IPS-15b (cell line): ENCODE measurements around the gene IL15RA.
"Not testable (repeated sequence)": the region's sequence is repeated elsewhere in the genome, so short reads cannot be mapped to it uniquely, and the experiment has no call there.

ENCODE experiments used
- H3K27me3 ChIP-seq: one replicate; pipeline ENCODE4 v1.6.1; 2013; ENCODE audit warnings: low read length; ENCODE audit not compliant: control insufficient read depth, insufficient read depth
- H3K36me3 ChIP-seq: one replicate; pipeline ENCODE4 v1.6.1; 2013; ENCODE audit warnings: low read length; ENCODE audit not compliant: control insufficient read depth, insufficient read depth
- H3K4me1 ChIP-seq: one replicate; pipeline ENCODE4 v1.6.1; 2013; ENCODE audit warnings: mild to moderate bottlenecking, low read length; ENCODE audit not compliant: control insufficient read depth, insufficient read depth
- H3K4me3 ChIP-seq: one replicate; pipeline ENCODE4 v1.5.1; 2013; ENCODE audit warnings: low read depth, low read length
- H3K9ac ChIP-seq: one replicate; pipeline ENCODE4 v1.6.1; 2013; ENCODE audit warnings: low read depth, mild to moderate bottlenecking, low read length
- H3K9me3 ChIP-seq: one replicate; pipeline ENCODE4 v1.6.1; 2013; ENCODE audit warnings: mild to moderate bottlenecking, low read length; ENCODE audit not compliant: control insufficient read depth, insufficient read depth

Gene IL15RA

DNA sequence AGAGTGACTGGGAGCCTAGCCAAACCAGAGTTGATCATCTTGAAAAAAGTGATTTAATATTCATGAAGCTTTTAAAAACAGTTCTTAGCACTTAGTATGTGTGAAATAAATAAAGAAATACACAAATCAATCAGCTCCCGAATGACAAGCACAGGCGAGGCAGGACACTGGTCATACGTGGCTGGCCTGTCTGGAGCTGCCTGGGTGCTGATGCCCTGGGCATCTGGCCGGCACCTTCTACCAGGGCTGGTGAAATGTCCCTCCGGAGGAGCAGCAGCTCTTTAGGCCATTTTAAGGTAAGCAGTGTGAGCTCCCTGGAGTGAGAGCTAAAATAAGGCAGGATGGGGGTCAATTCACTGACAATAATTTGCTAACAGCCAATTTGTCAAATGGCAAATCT is 23.7 kb downstream of the IL15RA start:
- Histone ChIP-seq H3K4me3 (no peak overlapping the region), H3K9me3 (no peaks in the 10 kb centered on the region), H3K4me1 (peaks cover 3% of the 10 kb centered on the region), H3K36me3 (no peaks in the 10 kb centered on the region), H3K9ac (no peak overlapping the region), H3K27me3 (no peaks in the 10 kb centered on the region)

DNA sequence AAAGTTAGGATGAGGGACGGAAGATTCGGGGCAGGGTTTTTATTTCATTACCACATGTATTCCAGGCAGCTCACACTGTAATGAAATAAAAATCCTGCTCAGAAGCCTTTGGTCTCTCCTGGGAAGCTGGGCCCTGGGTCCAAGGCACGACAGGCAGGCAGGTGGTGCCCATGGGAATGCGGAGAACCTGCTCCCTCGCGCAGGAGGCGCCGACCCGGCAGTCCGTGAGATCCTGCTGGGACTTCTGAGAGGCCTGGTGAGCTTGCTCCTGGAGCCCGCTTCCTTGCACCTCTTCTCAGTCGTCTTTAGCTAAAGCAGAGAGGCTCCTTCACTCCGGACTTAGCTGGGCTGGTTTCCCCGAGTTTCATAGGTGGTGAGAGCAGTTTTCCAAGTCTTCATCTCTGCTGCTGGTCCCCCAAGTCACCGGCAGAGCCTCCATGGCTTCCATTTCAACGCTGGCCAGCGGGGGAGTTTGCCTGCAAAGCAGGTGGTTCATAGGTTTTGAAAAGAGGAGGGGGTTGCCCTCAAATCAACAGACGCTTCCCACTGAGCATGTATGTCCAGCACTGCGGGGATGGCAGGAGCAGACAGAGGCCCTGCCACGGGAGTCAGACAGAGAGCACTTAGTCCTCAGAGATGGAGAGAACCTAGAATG is 24.5 kb downstream of the IL15RA start:
- H3K4me1 ChIP-seq: peaks cover 3% of the 10 kb centered on the region
- H3K36me3 ChIP-seq: no peaks in the 10 kb centered on the region
- no peak overlapping the region for H3K9ac ChIP-seq
- no peaks in the 10 kb centered on the region for H3K9me3 ChIP-seq
- no peaks in the 10 kb centered on the region for H3K27me3 ChIP-seq
- H3K4me3 ChIP-seq: no peak overlapping the region

DNA sequence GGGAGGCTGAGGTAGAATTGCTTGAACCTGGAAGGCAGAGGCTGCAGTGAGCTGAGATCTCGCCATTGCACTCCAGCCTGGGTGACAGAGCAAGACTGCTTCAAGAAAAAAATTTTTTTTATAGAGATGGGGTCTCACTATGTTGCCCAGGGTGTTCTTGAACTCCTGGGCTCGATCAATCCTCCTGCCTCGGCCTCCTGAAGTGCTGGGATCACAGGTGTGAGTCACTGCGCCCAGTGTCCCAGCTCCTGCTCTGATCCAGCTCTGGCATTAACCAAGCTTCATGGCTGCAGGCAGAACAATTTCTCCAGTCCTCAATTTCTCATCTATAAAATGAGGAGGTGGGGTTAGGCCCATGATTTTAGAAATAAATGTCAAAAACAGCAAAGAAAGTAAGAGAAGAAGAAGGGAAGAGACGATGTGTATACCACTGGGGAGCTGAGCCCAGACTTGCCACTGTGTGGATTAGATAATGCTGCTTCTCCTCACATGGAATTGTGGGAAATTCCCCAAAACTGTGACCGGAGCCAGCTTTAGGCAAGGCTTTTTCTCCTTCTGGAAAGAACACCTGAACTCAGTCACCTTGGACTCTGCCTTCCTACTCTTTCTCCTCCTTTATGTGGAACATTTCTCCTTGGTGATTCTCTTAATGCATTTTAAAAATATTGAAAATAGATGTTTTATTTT is 25.5 kb downstream of the IL15RA start:
- Histone ChIP-seq H3K9me3 (no peaks in the 10 kb centered on the region), H3K4me3 (no peak overlapping the region), H3K4me1 (peaks cover 3% of the 10 kb centered on the region), H3K9ac (no peak overlapping the region), H3K27me3 (no peaks in the 10 kb centered on the region), H3K36me3 (no peaks in the 10 kb centered on the region)

DNA sequence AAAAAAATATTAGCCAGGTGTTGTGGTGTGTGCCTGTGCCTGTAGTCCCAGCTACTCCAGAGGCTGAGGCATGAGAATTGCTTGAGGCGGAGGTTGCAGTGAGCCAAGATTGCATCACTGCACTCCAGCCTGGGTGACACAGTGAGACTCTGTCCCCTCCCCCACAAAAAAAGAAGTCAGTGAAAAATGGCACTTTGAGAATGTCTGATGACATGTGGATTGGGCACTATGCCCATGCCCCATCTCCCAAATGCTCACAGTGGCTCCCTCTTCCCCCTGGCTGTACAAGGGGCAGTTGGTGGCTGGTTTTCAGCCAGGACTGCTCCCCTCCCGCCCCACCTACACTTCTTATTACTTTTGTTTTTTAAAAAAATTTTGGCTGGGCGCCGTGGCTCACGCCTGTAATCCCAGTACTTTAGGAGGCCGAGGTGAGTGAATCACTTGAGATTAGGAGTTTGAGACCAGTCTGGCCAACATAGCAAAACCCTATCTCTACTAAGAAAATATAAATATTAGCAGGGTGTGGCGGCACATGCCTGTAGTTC is 26.1 kb downstream of the IL15RA start:
- H3K27me3 ChIP-seq: no peaks in the 10 kb centered on the region
- no peaks in the 10 kb centered on the region for H3K36me3 ChIP-seq
- no peak overlapping the region for H3K9ac ChIP-seq
- peaks cover 3% of the 10 kb centered on the region for H3K4me1 ChIP-seq
- H3K4me3 ChIP-seq: no peak overlapping the region
- H3K9me3 ChIP-seq: no peaks in the 10 kb centered on the region

DNA sequence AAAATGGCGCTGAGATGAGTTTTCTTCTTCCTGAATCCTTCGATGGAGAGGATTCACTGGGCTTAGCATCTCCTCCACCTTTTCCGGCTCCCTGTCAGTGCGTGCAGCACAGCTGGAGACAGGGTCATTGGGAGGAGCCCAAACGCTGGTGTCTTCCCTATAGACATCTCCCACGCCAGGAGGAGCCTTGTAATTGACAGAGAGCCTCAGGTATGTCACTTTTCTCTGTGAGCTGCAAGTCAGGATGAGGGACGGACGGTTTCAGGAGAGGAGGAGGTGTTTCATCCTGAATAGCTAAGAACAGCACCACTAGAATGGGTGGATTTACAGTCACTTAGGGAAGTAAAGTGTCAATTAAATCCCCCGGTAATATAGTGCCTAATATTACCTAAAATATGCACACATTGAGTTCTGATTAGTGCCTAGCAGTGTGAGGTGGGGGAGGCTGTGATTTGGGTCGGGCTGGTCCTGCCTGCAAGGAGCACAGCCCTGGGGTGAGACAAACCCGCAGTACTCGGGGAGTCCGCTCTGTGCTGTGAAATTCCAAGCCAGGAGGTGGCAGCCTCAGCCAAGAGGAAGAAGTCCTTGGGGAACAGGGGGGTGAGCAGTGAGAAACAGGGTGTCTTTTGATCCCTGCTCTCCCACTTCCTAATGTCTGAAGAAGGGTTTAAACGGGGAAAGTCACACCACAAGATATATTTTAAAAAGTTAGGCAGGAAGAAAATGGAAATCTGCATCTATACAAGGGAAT is 28.2 kb downstream of the IL15RA start:
- Histone ChIP-seq H3K4me3 (no peak overlapping the region), H3K9me3 (no peaks in the 10 kb centered on the region), H3K4me1 (peaks cover 5% of the 10 kb centered on the region), H3K27me3 (no peaks in the 10 kb centered on the region), H3K36me3 (no peaks in the 10 kb centered on the region), H3K9ac (no peak overlapping the region)

DNA sequence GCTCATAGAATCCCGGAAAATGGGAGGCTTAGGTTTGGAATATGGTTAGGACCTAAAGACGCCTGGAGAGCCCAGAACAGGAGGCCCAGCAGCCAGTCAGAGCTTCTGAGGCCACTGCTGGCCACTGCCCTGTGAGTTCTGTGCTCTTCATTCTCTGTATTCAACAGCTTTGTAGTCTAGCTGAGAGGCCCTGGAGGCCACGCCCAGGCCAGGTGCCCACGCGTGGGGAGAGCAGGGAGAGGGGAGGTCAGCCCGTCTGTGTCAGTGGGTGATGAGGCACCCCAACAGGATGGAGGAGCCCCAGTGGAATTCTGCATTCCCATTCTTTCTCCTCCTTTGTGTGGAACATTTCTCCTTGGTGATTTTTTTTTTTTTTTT is 29.1 kb downstream of the IL15RA start:
- Histone ChIP-seq H3K4me1 (peaks cover 5% of the 10 kb centered on the region), H3K4me3 (no peak overlapping the region), H3K9ac (no peak overlapping the region), H3K27me3 (no peaks in the 10 kb centered on the region), H3K9me3 (no peaks in the 10 kb centered on the region), H3K36me3 (no peaks in the 10 kb centered on the region)

DNA sequence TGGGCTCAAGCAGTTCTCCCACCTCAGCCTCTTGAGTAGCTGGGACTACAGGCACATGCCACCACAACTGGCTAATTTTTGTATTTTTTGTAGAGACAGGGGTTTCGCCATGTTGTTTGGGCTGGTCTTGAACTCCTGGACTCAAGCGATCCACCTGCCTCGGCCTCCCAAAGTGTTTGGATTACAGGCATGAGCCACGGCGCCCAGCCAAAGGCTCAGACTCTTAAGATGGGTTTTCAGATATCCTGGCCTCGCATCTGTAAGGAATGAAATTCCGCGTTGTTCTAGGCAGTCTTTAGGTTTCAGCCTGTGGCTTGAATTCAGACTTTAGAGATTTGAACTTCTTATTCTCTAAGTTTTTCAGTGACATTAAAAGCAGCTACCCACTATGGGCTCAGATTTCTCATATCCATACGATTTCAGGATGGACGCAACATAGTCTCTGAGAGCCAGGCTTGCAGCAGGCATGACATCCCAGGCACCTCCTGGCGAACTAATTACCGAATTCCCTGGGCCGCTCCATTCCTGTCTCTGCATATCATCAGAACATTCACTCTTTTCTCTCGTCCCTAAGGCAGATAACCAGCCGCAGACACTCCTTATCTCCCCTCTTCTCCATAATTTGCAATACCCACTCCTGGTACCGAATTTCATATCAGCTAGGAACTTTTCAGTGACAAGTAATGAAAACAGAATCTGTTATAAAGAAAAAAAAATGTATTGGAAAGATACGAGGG is 29.7 kb downstream of the IL15RA start:
- H3K9me3 ChIP-seq: no peaks in the 10 kb centered on the region
- no peak overlapping the region for H3K4me3 ChIP-seq
- H3K4me1 ChIP-seq: peaks cover 5% of the 10 kb centered on the region
- no peaks in the 10 kb centered on the region for H3K36me3 ChIP-seq
- H3K9ac ChIP-seq: no peak overlapping the region
- H3K27me3 ChIP-seq: no peaks in the 10 kb centered on the region

DNA sequence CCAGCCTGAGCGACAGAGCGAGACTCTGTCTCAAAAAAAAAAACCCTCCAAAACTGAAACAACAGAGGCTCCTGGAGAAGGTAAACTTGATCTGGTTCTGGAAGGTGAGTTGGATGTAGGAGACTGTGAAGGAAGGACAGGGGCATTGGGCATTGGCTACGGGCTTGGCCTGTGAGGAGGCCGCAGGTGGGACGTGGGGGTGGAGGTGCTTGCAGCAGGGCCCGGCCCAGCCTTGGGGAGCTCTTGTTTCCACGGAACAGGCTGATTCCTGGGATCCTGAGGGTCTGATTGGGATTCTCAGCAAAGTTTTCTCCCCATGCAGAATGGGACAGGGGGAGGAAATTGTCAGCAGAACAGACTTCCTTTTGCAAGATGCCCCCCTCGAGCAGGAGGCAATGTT is 30.6 kb downstream of the IL15RA start:
- H3K4me3 ChIP-seq: no peak overlapping the region
- no peaks in the 10 kb centered on the region for H3K27me3 ChIP-seq
- peaks cover 5% of the 10 kb centered on the region for H3K4me1 ChIP-seq
- no peaks in the 10 kb centered on the region for H3K9me3 ChIP-seq
- H3K36me3 ChIP-seq: no peaks in the 10 kb centered on the region
- no peak overlapping the region for H3K9ac ChIP-seq

DNA sequence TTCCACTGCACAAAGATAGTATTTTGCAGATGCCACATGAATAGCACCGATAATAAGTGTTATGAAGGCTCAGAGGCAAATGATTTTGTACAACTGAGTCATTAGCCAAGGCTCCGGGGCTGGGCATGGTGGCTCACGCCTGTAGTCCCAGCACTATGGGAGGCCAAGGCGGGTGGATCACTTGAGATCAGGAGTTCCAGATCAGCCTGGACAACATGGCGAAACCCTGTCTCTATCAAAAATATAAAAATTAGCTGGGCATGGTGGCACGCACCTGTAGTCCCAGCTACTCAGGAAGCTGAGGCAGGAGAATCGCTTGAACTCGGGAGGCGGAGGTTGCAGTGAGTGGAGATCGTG is 30.9 kb downstream of the IL15RA start:
- H3K4me1 ChIP-seq, H3K4me3 ChIP-seq, H3K27me3 ChIP-seq, H3K9ac ChIP-seq, H3K9me3 ChIP-seq, H3K36me3 ChIP-seq: not testable (repeated sequence)

DNA sequence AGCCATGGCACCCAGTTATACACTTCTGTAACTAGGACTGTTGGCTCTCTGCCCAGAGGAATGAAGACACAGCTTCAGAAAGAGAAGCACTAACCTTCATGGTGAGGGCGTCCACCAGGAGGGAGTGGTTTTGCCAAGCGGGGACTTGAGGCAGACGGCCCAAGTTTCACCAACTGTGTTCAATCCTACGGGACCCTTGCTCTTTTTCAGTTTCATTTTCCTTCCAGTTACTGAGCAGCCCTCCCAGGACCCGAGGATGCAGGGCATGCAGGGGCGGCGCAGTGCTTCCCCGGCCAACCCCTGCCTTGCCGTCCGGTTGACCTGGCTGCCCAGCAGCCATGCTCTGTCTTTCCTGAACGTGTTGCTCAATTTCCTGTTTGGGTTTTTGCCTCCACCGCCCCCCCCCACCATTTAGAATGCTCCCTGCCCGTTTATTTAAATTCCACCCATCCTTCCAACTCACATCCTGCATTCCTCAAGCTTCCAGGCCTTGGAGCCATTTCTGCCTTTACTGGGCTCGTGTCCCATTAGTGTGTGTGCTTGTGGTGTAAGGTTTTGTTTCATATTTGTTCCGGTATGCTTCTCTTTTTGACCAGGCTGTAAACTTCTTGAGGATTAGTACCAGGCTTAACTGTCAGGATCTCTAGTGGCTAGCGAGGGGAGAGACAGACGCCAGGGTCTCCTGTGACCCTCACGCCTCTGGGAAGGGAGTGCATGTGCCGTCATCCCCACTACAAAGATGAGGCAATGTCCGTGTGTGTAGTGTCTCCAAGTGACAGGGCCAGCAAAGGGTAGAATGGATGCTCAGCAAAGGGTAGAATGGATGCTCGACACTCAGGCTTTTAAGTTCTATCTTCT is 31.6 kb downstream of the IL15RA start:
- Histone ChIP-seq H3K9me3 (no peaks in the 10 kb centered on the region), H3K27me3 (no peaks in the 10 kb centered on the region), H3K9ac (no peak overlapping the region), H3K4me1 (peaks cover 5% of the 10 kb centered on the region), H3K36me3 (no peaks in the 10 kb centered on the region), H3K4me3 (no peak overlapping the region)

DNA sequence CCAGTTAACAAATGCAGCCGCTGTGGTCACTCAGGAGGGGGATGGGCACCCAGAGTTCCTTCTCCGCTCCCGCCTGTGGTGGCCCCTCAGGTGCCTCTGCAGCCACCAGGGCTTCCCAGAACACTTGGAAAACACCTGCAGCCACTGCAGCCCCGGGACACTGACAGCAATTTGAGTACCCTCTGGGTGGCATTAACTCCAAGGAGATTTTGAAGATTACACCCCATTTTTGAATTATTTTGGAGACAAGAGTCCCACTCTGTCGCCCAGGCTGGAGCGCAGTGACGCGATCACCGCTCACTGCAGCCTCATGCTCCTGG is 32.2 kb downstream of the IL15RA start:
- H3K9me3 ChIP-seq: no peaks in the 10 kb centered on the region
- H3K4me3 ChIP-seq: no peak overlapping the region
- no peaks in the 10 kb centered on the region for H3K27me3 ChIP-seq
- H3K4me1 ChIP-seq: peaks cover 5% of the 10 kb centered on the region
- no peak overlapping the region for H3K9ac ChIP-seq
- H3K36me3 ChIP-seq: no peaks in the 10 kb centered on the region
